ENCODE measurements around the gene NAP1L4.
"Not testable (repeated sequence)": the region's sequence is repeated elsewhere in the genome, so short reads cannot be mapped to it uniquely, and the experiment has no call there.

Gene NAP1L4

GRCh38 chr11:2940921-2941821, 51.0 kb downstream of the NAP1L4 start:
- no peak for DNase-seq (ENCODE audit: low read depth)
- no peak overlapping the region for H3K4me3 ChIP-seq (ENCODE audit: control insufficient read depth, low read depth, low read length)

GRCh38 chr11:2940147-2940920, 51.8 kb downstream of the NAP1L4 start:
- TF ChIP-seq CTCF (IDR thresholded peaks at IDR 0.05; ENCODE audit: control insufficient read depth, insufficient read depth, low read depth, low read length, missing control alignments) = no peak
- DNase-seq (ENCODE audit: low read depth) = no peak
- H3K4me3 ChIP-seq (ENCODE audit: control insufficient read depth, low read depth, low read length) = no peak overlapping the region

More at GRCh38 chr11:2940921-2941821, 51.0 kb downstream of the NAP1L4 start:
- TF ChIP-seq CTCF (IDR thresholded peaks at IDR 0.05; ENCODE audit: control insufficient read depth, insufficient read depth, low read depth, low read length, missing control alignments) = no peak

- not testable (repeated sequence) for H3K4me3 ChIP-seq (ENCODE audit: control insufficient read depth, low read depth, low read length); DNase-seq (ENCODE audit: low read depth)
Measured at GRCh38 chr11:2938458-2939418, 53.4 kb downstream of the NAP1L4 start.

- not testable (repeated sequence) for H3K4me3 ChIP-seq (ENCODE audit: control insufficient read depth, low read depth, low read length); DNase-seq (ENCODE audit: low read depth)
Measured at GRCh38 chr11:2937641-2938457, 54.3 kb downstream of the NAP1L4 start.

- no peak for DNase-seq (ENCODE audit: low read depth)
- no peak for TF ChIP-seq CTCF (IDR thresholded peaks at IDR 0.05; ENCODE audit: control insufficient read depth, insufficient read depth, low read depth, low read length, missing control alignments)
Measured at GRCh38 chr11:2934611-2935239, 57.4 kb downstream of the NAP1L4 start.

GRCh38 chr11:2934021-2934550, 58.0 kb downstream of the NAP1L4 start:
- no peak for TF ChIP-seq CTCF (IDR thresholded peaks at IDR 0.05; ENCODE audit: control insufficient read depth, insufficient read depth, low read depth, low read length, missing control alignments)
- no peak overlapping the region for H3K4me3 ChIP-seq (ENCODE audit: control insufficient read depth, low read depth, low read length)
- DNase-seq (ENCODE audit: low read depth) = no peak

More at GRCh38 chr11:2934611-2935239, 57.4 kb downstream of the NAP1L4 start:
- no peak overlapping the region for H3K4me3 ChIP-seq (ENCODE audit: control insufficient read depth, low read depth, low read length)

All from AG09309 (cell line).